Activated CD4-positive, alpha-beta memory T cell treated with anti-CD3 and anti-CD28 coated beads, Interleukin-2, amount 10 ng/mL, durations not matched to agents 7 days and 5 days (primary cell): Measurements from ENCODE around the gene GRM4. TPM values are rescaled to one million over a fixed set of nuclear protein-coding genes. Genes with fewer than 3 reads are reported as not detected.
"Not testable (repeated sequence)": the region's sequence is repeated elsewhere in the genome, so short reads cannot be mapped to it uniquely, and the experiment has no call there.

Experiments
- CTCF ChIA-PET: fragments of 350-600 bp; sonication (Branson Sonifier 250); formaldehyde crosslinking; loops from one replicate; lab custom pipeline; 2021; ENCODE audit warnings: antibody characterized with exemption, inconsistent platforms; lab: Charles Lee
- POLR2A ChIA-PET: fragments of 350-600 bp; sonication (Branson Sonifier 250); formaldehyde crosslinking; loops from one replicate; lab custom pipeline; 2021; ENCODE audit warnings: antibody characterized with exemption; lab: Charles Lee
- DNase-seq: peaks from one replicate; pipeline ENCODE4 v3.0.0-alpha.2; 2020
- H3K27ac Mint-ChIP-seq: one replicate; pipeline ENCODE4 v1.8.0; 2021; ENCODE audit warnings: mild to moderate bottlenecking, mixed read lengths
- H3K27me3 Mint-ChIP-seq: one replicate; pipeline ENCODE4 v1.8.0; 2021; ENCODE audit warnings: mixed read lengths
- H3K36me3 Mint-ChIP-seq: one replicate; pipeline ENCODE4 v1.8.0; 2021; ENCODE audit warnings: low read depth, mixed read lengths
- H3K4me1 Mint-ChIP-seq: one replicate; pipeline ENCODE4 v1.8.0; 2021; ENCODE audit warnings: mixed read lengths
- H3K4me3 Mint-ChIP-seq: one replicate; pipeline ENCODE4 v1.8.0; 2021; ENCODE audit warnings: mild to moderate bottlenecking, mixed read lengths
- H3K9me3 Mint-ChIP-seq: one replicate; pipeline ENCODE4 v1.8.0; 2021; ENCODE audit warnings: mixed read lengths
- total RNA-seq, 2 experiments: library from RNA; stranded (reverse); gene quantifications; one replicate each; pipeline ENCODE4 v1.2.3, GENCODE V29; 2021

GRM4 gene
- total RNA-seq, 2 experiments from 2014 or later = not detected

- POLR2A ChIA-PET, DNase-seq, H3K4me3 Mint-ChIP-seq, H3K27ac Mint-ChIP-seq, H3K9me3 Mint-ChIP-seq, H3K4me1 Mint-ChIP-seq, H3K27me3 Mint-ChIP-seq, H3K36me3 Mint-ChIP-seq: not testable (repeated sequence)
- CTCF ChIA-PET = interaction anchor here (2.5 kb wide), 1 partner anchor 13 kb away, joined by 5 read pairs; no protein-coding TSS in a partner anchor
Measured at GRCh38 chr6:34041998-34042397, 103.9 kb downstream of the GRM4 start.

GRCh38 chr6:34041385-34041784, 104.5 kb downstream of the GRM4 start:
- ChIA-PET POLR2A (no interaction called here), CTCF (no interaction called here)
- H3K4me1 Mint-ChIP-seq = peaks cover 15% of the 10 kb centered on the region

GRCh38 chr6:34039943-34040342, 105.9 kb downstream of the GRM4 start:
- H3K9me3 Mint-ChIP-seq = peaks cover 8% of the 10 kb centered on the region
- CTCF ChIA-PET = no interaction called here
- no peak overlapping the region for H3K27ac Mint-ChIP-seq
- DNase-seq = no peak
- POLR2A ChIA-PET = no interaction called here
- peaks cover 3% of the 10 kb centered on the region for H3K27me3 Mint-ChIP-seq
- peaks cover 13% of the 10 kb centered on the region for H3K4me1 Mint-ChIP-seq
- no peaks in the 10 kb centered on the region for H3K36me3 Mint-ChIP-seq
- no peak overlapping the region for H3K4me3 Mint-ChIP-seq

More at GRCh38 chr6:34041385-34041784, 104.5 kb downstream of the GRM4 start:
- Mint-ChIP-seq H3K9me3 (peaks cover 8% of the 10 kb centered on the region), H3K27ac (no peak overlapping the region), H3K27me3 (peaks cover 3% of the 10 kb centered on the region), H3K36me3 (no peaks in the 10 kb centered on the region), H3K4me3 (no peak overlapping the region)
- DNase-seq = no peak

DNA sequence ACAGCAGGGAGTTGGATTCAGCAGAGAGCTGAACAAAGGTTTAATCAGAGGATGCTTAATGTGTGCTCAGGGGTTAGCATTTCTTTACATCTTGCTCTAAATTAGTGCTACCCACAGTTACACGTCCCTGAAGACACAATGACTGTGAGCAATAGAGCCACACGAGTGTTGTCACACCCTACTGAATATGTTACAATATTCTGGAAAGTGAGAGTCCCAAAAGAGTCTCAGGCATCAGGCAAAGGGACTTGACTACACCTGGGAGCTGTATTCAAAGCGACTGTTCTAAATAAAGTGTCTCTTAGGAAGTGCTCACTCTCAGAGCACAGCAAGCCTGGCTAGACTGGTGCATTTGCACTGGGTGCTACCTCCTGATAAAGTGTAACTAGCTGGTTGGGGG, 108.7 kb downstream of the GRM4 start:
- ChIA-PET CTCF (interaction anchor here (1.8 to 1.9 kb wide), 2 partner anchors 9 to 269 kb away, joined by 5 to 9 read pairs; no protein-coding TSS in a partner anchor), POLR2A (no interaction called here)
- Mint-ChIP-seq H3K9me3 (no peaks in the 10 kb centered on the region), H3K27me3 (peaks cover 9% of the 10 kb centered on the region), H3K4me3 (no peak overlapping the region), H3K36me3 (no peaks in the 10 kb centered on the region), H3K27ac (no peak overlapping the region), H3K4me1 (peaks cover 7% of the 10 kb centered on the region)
- no peak for DNase-seq

DNA sequence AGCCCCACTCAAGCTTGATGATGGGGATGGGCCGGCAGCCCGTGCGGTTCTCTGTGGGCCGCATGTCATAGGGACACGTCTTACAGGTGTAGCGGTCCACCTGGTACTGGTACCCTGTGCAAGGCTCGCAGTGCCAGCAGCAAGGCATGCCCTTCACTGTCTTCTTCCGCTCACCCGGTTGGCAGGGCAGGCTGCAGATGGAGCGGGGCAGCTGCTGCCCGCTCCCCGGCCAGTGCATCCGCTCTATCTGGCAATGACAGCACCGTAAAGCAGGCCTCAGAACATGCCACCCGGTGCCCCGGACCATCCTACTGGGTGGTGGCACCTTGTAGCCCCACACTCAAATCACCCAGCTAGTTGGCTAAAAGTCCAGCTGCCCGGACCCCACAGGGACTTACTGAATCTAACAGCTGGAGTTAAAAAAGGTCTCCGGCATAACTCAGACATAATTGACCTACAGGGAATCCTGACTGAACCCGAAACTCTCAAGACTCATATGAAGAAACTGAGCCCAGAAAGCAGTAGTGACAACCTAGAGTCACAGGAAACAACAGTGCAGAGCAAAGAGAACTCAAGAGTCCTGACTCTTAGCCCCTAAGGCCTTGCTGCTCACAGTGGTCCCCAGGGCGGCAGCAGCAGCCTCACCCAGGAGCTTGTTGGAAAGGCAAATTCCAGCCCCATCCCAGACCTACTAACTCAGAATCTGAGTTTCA, 109.4 kb downstream of the GRM4 start:
- H3K27ac Mint-ChIP-seq = no peak overlapping the region
- peaks cover 11% of the 10 kb centered on the region for H3K27me3 Mint-ChIP-seq
- no peak for DNase-seq
- ChIA-PET POLR2A (no interaction called here), CTCF (interaction anchor here (1.8 to 1.9 kb wide), 2 partner anchors 8 to 268 kb away, joined by 5 to 9 read pairs; no protein-coding TSS in a partner anchor)
- H3K4me1 Mint-ChIP-seq = peaks cover 7% of the 10 kb centered on the region
- no peak overlapping the region for H3K4me3 Mint-ChIP-seq
- H3K36me3 Mint-ChIP-seq = no peaks in the 10 kb centered on the region
- no peaks in the 10 kb centered on the region for H3K9me3 Mint-ChIP-seq

DNA sequence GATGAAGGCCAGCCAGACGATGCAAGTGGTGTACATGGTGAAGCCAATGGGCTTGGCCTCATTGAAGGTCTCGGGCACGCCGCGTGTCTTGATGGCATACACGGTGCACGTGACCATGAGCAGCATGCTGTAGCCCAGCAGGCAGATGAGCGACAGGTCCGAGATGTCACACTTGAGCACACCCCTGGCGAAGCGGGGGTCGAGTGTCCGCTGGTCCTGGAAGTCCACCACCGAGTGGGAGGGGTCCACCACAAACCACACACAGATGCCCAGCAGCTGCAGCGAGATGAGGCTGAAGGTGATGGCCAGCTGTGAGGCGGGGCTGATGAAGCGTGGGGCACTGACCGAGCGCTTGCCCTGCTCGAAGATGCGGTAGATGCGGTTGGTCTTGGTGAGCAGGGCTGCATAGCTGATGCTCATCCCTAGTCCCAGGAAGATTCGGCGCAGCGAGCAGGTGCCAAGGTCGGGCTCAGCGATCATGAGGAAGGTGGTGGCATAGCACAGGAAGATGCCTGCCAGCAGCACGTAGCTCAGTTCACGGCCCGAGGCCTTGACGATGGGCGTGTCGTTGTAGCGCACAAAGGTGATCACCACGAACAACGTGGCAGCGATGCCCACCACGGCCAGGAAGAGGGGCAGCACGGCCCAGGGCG, 110.1 kb downstream of the GRM4 start:
- no peak for DNase-seq
- CTCF ChIA-PET = interaction anchor here (1.8 to 1.9 kb wide), 2 partner anchors 8 to 268 kb away, joined by 5 to 9 read pairs; no protein-coding TSS in a partner anchor
- no peak overlapping the region for H3K4me3 Mint-ChIP-seq
- no peak overlapping the region for H3K27ac Mint-ChIP-seq
- H3K27me3 Mint-ChIP-seq = peaks cover 11% of the 10 kb centered on the region
- no peaks in the 10 kb centered on the region for H3K9me3 Mint-ChIP-seq
- POLR2A ChIA-PET = no interaction called here
- no peaks in the 10 kb centered on the region for H3K36me3 Mint-ChIP-seq
- peaks cover 7% of the 10 kb centered on the region for H3K4me1 Mint-ChIP-seq

DNA sequence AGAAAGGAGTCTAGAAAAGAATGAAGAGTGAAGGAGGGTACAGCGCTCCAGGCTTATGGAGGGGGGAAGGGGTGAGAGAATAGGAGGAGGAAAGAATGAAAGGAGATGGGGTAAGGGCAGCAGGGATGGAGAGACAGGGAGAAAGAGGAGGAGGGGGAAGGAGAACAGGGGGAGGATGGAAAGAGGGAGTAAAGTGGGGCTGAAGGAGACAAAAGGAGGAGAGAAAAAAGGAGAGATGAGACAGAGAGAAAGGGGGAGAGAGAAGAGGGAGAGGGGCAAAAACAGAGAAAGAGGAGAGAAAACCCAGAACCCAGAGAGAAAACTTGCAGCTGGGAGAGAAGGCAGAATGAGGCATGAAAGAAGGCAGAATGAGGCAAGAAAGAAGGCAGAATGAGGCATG, 110.7 kb downstream of the GRM4 start:
- H3K4me3 Mint-ChIP-seq = no peak overlapping the region
- CTCF ChIA-PET = no interaction called here
- H3K27me3 Mint-ChIP-seq = peaks cover 11% of the 10 kb centered on the region
- POLR2A ChIA-PET = no interaction called here
- no peaks in the 10 kb centered on the region for H3K36me3 Mint-ChIP-seq
- H3K9me3 Mint-ChIP-seq = no peaks in the 10 kb centered on the region
- no peak for DNase-seq
- no peak overlapping the region for H3K27ac Mint-ChIP-seq
- H3K4me1 Mint-ChIP-seq = peaks cover 7% of the 10 kb centered on the region

- no peaks in the 10 kb centered on the region for H3K9me3 Mint-ChIP-seq
- H3K27ac Mint-ChIP-seq = no peak overlapping the region
- no peaks in the 10 kb centered on the region for H3K36me3 Mint-ChIP-seq
- ChIA-PET CTCF (no interaction called here), POLR2A (no interaction called here)
- no peak for DNase-seq
- H3K4me1 Mint-ChIP-seq = peaks cover 7% of the 10 kb centered on the region
- peaks cover 11% of the 10 kb centered on the region for H3K27me3 Mint-ChIP-seq
- H3K4me3 Mint-ChIP-seq = no peak overlapping the region
Measured at GRCh38 chr6:34032856-34033255, 113.0 kb downstream of the GRM4 start.

DNA sequence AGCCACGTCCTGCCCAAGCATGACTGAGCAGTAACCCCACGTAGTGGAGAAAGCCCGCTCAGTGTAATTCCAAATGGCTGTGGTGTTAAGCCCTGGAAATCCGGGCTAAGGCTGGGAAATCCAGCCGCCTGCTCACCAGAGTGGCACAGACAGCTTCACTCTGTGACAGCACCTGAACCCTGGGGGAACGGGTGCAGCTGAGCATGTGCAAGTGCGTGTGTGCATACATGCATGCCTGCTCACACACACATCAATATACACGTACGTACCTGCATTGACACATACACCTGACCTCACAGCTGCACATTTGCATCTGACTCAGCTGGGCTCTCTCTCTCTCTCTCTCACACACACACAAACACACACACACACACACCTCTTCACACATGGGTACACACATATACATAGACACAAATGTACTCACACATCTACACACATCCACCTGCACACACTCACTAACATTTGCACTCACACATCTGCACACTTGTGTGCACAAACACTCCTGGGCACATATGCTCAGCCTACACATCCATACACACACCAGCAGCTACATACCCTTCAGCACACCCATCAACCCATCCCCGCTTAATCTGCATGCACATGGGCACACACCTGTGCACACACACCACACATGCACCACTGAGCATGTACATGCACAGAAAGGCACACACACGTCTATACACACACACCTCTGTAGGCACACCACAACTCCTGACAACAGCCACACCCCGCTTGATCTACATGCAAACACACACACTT, 114.1 kb downstream of the GRM4 start:
- DNase-seq = no peak
- H3K27me3 Mint-ChIP-seq = peaks cover 11% of the 10 kb centered on the region
- H3K9me3 Mint-ChIP-seq = no peaks in the 10 kb centered on the region
- H3K36me3 Mint-ChIP-seq = no peaks in the 10 kb centered on the region
- no peak overlapping the region for H3K4me3 Mint-ChIP-seq
- CTCF ChIA-PET = interaction anchor here (0.7 to 1.0 kb wide), 3 partner anchors 32 to 1473 kb away, joined by 3 to 6 read pairs (median 4); no protein-coding TSS in a partner anchor
- H3K4me1 Mint-ChIP-seq = peaks cover 5% of the 10 kb centered on the region
- H3K27ac Mint-ChIP-seq = no peak overlapping the region
- POLR2A ChIA-PET = no interaction called here

DNA sequence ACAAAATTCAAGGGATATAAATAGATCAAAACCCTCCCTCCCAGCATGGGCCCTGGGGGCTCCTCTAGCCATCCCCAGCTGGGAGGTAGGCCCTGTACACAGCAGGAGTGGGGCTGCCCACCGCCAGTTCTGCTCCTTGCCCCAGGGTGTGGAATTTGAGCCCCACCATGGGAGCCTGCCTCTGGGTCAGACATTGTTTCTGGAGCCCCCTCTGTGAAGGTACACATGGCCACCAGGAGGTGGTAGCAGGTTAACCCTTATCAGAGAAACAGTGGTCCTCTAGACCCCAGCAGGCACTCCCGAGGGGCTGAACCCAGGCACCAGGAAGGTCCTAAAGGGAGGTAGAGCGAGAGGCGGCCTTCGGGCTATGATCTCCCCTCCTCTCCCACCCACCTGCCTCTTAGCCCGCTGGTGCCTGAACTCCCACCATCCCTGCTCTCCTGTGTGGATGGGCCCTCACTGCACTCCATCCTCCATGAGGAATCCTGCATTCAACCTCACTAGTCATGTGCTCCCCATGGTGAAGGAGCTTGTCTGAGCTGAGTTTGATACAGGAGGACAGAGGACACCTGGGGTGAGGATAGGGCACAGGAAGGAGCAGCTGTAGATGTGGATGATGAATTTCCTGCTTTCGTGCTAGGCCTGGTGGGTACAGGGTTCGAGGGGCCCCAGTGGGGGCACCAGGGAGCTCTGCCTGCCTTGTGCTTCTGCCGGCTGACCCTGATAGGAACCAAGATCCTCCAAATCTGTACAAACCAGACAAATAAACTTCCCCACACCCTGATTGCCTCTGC, 114.9 kb downstream of the GRM4 start:
- Mint-ChIP-seq H3K27me3 (peaks cover 11% of the 10 kb centered on the region), H3K27ac (no peak overlapping the region), H3K4me3 (no peak overlapping the region), H3K9me3 (no peaks in the 10 kb centered on the region), H3K4me1 (no peaks in the 10 kb centered on the region), H3K36me3 (no peaks in the 10 kb centered on the region)
- POLR2A ChIA-PET = no interaction called here
- CTCF ChIA-PET = interaction anchor here (0.7 to 1.0 kb wide), 3 partner anchors 33 to 1472 kb away, joined by 3 to 6 read pairs (median 4); no protein-coding TSS in a partner anchor
- no peak for DNase-seq

DNA sequence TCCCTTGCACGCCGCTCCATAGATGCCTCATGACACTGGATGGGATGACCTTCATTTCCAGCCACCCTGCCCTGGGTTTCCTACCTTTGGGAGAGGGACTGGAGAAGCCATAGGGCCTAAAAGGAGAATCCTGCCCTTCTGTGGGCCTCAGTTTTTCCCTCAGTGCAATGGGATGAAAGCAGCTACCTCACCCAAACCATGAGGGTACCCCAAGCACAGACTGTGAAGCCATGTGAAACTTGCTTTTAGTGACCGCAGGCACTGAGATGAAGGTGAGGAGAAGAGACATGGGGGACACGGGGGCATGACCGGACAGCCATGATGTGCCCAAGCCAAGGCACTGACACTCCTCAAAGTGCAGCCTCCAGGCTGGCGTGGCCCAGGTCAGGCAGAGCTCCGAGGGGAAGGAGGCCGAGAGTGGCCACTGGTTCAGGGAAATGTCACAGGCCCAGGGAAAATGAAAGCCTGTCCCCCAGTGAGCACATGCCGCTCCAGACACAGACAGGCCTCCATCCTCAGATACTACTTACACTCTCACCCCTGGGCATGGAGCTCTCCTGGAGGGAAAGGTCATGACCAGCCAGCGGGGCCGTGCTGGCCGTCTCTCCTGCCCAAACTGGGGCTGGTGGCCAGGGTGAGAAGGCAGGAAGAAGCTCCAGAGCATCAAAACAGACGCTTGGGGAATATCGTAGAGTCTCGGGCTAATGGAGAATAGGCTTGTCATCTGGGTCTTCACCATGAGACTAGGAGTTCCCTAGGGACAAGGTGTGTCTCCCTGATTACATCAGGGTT, 116.2 kb downstream of the GRM4 start:
- ChIA-PET CTCF (interaction anchor here (0.9 kb wide), 1 partner anchor 258 kb away, joined by 3 read pairs; no protein-coding TSS in a partner anchor), POLR2A (no interaction called here)
- H3K9me3 Mint-ChIP-seq = no peaks in the 10 kb centered on the region
- H3K27ac Mint-ChIP-seq = no peak overlapping the region
- peaks cover 8% of the 10 kb centered on the region for H3K27me3 Mint-ChIP-seq
- H3K36me3 Mint-ChIP-seq = no peaks in the 10 kb centered on the region
- DNase-seq = no peak
- H3K4me1 Mint-ChIP-seq = no peaks in the 10 kb centered on the region
- H3K4me3 Mint-ChIP-seq = no peak overlapping the region
